ENCODE results near the gene EIF4B. TPM values are rescaled to one million over a fixed set of nuclear protein-coding genes. Genes with fewer than 3 reads are reported as not detected.
A peak's percentile ranks its signal among the peaks of the same experiment; 100 is the strongest.

The EIF4B gene
- total RNA-seq, 1 donor from 2014 or later = 833 TPM

DNA sequence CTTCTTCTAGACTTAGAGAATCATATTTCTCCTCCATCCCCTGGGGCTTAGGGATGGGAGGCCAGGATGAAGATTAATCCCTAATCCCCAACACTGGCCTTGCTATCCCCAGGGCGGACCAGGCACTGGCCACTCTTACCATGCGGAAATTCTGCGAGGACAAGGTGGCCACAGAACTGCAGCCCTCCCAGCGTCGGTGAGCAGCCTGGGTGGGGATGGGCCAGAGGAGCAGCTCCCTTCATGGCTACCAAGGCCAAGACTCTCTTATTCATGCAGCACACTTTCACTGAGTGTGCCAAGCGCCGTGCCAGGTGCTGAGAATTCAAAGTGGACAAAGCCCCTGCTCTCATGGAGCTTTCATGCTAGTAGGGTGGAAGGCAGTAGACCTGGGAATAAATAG, 50.6 kb downstream of the EIF4B start:
- DNase-seq (ENCODE audit: low spot score) = no peak

DNA sequence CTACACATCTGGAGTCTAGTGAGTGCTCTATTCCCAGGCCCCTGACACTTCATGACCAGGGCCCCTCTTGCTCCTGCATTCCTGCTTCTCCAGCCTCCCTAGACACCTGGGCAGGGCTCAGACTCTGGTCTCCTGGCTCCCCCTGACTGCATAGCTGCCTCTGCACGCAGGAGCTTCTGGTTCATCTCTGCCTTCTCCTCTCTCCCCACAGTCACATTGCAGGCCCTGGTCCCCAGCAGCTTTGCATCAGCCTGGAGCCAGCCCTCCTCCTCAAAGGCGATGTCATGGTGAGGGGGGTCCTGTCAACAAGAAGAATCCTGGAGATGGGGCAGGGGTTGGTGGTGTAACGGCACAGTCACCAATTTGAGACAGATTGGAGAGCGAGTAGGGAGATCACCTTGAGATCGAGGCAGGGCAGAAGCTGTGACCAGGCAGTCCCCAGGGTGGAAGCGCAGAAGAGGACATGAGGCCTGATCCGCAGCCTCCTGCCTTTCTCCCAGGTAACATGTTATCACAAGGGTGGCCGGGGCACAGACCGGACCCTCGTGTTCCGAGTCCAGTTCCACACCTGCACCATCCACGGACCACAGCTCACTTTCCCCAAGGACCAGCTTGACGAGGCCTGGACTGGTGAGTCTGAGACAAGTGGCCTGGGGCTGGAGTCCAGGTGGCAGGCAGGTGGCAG, 51.7 kb downstream of the EIF4B start:
- no peak for DNase-seq (ENCODE audit: low spot score)

DNA sequence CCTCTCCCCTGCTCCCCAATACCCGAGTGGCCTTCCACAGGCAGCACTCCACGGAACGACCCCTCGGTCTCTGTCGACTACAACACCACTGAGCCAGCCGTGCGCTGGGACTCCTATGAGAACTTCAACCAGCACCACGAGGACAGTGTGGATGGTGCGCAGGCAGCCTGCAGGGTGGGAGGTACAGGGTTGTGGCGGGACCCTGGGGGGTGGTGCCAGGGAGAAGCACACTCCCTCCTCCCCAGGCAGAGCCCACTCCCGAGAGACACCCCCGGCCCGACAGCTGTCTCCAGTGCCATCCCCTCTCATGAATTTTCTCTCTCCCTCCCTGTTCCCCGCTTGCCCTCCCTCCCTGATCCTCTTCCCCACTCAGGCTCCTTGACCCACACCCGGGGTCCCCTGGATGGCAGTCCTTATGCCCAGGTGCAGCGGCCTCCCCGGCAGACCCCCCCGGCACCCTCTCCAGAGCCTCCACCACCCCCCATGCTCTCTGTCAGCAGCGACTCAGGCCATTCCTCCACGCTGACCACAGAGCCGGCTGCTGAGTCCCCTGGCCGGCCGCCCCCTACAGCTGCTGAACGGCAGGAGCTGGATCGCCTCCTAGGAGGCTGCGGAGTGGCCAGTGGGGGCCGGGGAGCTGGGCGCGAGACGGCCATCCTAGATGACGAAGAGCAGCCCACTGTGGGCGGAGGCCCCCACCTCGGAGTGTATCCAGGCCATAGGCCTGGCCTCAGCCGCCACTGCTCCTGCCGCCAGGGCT, 52.6 kb downstream of the EIF4B start:
- DNase-seq (ENCODE audit: low spot score) = no peak

DNA sequence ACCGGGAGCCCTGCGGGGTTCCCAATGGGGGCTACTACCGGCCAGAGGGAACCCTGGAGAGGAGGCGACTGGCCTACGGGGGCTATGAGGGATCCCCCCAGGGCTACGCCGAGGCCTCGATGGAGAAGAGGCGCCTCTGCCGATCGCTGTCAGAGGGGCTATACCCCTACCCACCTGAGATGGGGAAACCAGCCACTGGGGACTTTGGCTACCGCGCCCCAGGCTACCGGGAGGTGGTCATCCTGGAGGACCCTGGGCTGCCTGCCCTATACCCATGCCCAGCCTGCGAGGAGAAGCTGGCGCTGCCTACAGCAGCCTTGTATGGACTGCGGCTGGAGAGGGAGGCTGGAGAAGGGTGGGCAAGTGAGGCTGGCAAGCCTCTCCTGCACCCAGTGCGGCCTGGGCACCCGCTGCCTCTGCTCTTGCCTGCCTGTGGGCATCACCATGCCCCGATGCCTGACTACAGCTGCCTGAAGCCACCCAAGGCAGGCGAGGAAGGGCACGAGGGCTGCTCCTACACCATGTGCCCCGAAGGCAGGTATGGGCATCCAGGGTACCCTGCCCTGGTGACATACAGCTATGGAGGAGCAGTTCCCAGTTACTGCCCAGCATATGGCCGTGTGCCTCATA, 53.3 kb downstream of the EIF4B start:
- DNase-seq (ENCODE audit: low spot score) = no peak

DNA sequence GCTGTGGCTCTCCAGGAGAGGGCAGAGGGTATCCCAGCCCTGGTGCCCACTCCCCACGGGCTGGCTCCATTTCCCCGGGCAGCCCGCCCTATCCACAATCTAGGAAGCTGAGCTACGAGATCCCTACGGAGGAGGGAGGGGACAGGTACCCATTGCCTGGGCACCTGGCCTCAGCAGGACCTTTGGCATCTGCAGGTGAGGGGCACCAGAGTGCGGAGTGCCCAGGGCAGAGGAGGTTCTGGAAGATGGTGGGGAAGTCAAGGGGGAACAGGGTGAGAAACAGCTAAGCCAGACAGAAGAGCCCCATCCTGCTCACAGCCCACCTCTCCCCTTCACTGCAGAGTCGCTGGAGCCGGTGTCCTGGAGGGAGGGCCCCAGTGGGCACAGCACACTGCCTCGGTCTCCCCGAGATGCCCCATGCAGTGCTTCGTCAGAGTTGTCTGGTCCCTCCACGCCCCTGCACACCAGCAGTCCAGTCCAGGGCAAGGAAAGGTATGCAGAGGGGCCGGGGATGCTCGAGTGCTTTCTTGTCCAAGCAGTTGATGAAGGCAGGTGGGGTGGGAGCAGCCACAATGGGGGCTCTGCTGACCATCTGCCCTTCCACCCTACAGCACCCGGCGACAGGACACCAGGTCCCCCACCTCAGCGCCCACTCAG, 53.9 kb downstream of the EIF4B start:
- no peak for DNase-seq (ENCODE audit: low spot score)

DNA sequence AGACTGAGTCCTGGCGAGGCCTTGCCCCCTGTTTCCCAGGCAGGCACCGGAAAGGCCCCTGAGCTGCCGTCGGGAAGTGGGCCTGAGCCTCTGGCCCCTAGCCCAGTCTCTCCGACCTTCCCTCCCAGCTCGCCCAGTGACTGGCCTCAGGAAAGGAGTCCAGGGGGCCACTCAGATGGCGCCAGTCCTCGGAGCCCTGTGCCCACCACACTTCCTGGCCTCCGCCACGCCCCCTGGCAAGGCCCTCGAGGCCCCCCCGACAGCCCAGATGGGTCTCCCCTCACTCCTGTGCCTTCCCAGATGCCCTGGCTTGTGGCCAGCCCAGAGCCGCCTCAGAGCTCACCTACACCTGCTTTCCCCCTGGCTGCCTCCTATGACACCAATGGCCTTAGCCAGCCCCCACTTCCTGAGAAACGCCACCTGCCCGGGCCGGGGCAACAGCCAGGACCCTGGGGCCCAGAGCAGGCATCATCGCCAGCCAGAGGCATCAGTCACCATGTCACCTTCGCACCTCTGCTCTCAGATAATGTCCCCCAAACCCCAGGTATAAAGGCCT, 54.5 kb downstream of the EIF4B start:
- DNase-seq (ENCODE audit: low spot score) = no peak

DNA sequence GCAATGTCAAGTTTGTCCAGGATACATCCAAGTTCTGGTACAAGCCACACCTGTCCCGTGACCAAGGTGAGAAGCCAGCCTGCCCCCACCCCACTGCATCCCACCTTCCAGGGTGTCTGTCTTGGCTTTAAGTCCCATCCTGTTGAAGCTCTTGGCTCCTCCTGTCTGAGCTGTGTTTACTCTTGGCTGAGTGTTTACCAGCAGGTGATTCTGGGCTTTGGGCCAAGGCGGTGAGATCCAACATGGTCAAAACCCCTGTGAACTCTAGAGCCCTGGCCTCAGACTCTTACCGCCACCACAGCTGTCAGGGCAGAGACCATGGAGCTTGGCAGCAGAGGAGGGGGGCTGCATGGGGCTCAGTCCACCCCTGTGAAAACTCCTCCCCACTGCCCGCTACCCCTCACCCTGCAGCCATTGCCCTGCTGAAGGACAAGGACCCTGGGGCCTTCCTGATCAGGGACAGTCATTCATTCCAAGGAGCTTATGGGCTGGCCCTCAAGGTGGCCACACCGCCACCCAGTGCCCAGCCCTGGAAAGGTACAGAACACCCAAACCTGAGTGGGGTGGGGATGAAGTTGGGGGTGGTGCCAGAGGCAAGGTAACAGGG, 55.3 kb downstream of the EIF4B start:
- no peak for DNase-seq (ENCODE audit: low spot score)

DNA sequence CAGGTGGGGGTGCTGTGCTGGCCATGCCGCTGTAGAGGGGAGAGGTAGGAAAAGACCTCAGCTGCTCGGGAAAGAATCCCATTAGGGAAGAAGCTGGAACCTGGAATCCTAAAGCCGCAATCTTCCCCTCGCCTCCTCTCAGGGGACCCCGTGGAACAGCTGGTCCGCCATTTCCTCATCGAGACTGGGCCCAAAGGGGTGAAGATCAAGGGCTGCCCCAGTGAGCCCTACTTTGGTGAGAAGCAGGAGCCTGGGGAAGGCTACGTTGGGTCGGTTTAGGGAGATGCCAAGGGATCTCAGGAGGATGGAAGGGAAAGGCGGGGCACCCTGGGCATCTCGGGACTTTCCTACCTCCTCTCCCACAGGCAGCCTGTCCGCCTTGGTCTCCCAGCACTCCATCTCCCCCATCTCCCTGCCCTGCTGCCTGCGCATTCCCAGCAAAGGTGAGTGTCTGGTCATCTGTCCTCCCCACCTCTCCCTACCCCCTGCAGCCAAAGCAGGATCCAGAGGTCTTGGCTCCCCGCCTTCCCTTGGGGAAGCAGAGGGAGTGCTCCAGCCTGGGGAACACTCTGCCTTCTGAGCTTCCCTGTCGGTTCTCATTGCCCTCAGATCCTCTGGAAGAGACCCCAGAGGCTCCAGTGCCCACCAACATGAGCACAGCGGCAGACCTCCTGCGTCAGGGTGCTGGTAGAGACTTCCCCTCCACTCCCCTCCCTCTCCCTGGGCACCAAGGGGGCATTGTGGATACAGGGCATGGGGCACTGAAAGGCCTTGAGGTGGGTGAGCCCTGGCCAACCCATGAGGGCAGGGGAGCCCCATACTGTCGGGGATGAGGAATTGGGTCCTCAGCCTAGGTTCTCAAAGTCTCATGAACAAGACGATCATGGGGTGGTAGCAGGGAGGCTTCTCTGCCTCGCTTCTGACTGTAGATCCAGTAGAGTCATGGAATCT, 56.0 kb downstream of the EIF4B start:
- DNase-seq (ENCODE audit: low spot score) = no peak

DNA sequence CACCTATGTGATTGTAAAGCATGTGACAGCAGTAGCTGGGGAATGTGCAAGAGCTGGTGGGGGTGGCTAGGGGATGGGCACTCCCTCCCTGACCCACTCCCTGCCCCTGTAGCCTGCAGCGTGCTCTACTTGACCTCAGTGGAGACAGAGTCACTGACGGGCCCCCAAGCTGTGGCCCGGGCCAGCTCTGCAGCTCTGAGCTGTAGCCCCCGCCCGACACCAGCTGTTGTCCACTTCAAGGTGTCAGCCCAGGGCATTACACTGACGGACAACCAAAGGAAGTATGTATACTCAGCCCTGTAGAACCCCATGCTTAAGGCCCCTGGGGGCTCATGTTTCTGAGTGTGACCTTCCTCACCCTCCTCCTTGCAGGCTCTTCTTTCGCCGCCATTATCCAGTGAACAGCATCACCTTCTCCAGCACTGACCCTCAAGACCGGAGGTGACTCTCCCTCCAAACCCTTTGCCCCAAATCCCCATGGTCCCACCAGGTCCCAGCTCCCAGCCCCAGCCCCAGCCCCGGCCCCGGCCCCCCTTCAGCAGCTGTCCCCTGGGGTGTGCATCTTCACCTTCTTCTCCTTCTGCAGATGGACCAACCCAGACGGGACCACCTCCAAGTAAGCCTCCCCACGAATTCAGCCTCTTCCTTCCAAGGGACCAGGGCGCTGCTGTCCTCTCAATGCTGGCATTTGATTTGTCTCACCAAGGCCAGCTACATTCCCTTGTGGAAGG, 56.9 kb downstream of the EIF4B start:
- DNase-seq (ENCODE audit: low spot score) = no peak

DNA sequence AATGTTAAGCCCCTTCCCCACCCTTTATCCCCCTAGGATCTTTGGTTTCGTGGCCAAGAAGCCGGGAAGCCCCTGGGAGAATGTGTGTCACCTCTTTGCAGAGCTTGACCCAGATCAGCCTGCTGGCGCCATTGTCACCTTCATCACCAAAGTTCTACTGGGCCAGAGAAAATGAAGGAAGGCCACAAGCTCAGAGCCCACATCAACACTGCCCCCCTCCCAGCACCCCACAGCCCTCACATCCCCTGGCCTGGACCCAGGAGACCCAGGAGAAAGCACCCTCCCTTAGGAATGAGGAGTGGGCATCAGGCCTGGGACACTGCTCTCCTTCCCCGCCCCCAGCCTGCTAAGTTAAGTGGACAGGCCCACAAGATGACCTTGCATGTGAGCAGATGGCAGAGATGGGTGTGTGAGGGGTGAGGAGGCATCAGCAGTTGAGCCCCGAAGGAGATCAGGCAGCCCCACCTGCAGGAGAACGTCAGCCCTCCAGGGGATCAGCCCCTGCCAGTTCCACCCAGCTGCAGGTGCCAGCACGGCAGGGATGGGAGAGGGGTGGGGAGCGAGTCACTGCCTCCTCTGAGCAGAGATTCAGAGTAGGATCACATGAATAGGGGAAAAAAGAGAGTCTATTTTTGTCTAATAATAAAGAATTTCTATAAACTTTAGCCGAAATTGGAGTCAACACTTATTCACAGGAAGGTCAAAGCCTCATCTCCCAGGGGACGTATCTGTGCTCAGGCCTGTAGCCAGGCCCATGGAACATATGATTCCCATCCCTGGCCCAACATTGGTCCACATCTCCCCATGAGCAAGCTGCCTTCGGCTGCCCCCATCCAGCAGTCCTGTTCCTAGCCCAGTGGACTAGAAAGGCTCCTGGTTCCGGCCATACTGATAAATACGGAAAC, 57.7 kb downstream of the EIF4B start:
- no peak for DNase-seq (ENCODE audit: low spot score)

DNA sequence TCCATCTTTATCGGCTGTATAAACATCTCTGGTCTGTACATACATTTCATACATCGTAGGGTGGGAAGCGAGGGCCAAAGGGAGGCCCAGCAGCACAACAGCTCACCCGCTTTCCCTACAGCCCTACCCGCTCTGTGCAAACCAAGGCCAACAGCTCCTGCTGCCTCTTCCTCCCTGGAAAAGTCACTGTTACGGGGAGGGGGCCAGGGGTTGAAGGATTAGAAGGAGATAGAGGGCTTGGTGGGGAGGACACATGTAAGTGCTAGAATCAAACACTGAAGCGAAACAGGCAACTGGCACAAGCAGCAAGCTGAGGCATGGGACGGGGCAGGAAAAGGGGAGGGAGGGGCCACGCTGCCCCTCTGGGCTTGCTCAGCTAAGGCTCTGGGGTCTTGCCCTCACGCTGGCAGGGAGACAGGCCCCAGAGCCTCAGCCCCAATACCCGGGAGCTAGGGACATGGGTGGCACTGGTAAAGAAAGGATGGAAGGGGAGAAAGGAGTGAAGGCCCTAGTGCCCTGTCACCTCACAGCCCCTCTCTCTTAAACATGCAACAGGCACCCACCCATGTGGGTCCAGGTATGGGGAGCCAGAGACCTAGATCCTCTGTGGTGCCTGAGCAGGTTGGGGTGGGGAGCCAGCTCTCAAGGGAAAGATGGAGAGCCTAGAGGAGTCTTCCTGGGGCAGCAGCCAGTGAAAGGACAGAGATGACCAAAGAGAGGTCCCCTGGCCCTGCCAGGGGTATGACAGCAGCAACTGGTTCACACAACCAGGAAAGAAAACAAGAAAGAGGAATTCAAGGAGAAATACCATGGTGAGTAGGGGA, 58.6 kb downstream of the EIF4B start:
- DNase-seq (ENCODE audit: low spot score) = no peak

DNA sequence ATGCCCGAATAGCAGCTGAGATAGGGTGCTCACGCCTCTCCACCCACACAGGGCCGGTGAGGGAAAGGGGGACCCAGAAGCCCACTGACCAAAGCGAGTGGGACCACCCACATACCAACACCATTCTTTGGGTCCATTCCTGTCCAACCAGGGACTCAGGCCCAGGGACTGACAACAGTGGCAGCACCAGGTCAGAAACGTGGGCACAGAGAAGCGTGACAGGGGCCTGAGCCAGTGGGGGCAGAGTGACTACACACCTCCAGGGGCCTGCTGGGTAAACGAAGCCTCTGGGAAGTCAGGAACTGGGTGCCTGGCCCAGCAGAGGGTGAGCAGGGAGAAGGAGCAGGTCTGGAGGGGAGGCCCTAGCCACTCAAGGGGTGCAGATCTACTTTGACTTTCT, 59.2 kb downstream of the EIF4B start:
- no peak for DNase-seq (ENCODE audit: low spot score)

DNA sequence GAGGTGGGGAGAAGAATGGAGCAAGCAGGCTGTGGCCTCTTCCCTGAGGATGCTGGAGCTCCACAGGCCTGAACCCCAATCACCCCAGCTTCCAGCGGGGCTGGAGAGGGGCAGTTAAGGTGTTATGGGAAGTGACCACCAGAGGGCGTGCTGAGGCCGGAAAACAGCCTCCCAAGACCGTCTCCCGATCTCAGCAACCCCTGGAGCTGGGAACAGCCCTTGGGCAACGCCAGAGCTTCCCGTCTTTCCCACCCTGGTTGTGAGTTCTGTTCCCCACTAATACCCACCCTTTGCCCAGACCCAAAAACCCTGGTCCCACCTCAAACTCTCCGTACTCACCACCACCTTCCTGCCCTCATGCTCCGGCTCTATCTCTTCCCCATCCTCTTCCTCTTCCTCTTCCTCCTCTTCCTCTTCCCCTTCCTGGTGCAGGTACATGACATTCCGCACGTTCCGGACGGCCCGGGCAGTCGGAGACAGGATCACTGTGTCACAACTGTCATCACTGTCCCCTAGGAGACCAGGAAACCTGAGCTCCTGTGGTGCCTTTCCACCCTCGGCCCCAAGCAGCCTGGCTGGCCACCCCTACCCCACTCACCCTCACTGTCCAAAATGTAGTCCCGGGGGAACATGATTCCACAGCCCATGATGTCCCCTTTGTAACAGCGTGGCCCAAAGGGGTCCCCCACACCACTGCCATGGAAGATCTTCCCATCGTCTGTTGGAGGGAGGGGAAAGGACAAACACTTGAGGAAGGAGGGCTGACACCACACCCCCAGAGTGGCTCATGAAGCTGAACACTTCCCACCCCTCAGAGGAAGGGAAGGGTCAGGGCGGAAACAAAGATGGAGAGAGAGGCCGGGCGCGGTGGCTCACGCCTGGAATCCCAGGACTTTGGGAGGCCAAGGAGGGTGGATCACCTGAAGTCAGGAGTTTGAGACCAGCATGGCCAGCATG, 60.0 kb downstream of the EIF4B start:
- peak; percentile 81 for DNase-seq (ENCODE audit: low spot score)

DNA sequence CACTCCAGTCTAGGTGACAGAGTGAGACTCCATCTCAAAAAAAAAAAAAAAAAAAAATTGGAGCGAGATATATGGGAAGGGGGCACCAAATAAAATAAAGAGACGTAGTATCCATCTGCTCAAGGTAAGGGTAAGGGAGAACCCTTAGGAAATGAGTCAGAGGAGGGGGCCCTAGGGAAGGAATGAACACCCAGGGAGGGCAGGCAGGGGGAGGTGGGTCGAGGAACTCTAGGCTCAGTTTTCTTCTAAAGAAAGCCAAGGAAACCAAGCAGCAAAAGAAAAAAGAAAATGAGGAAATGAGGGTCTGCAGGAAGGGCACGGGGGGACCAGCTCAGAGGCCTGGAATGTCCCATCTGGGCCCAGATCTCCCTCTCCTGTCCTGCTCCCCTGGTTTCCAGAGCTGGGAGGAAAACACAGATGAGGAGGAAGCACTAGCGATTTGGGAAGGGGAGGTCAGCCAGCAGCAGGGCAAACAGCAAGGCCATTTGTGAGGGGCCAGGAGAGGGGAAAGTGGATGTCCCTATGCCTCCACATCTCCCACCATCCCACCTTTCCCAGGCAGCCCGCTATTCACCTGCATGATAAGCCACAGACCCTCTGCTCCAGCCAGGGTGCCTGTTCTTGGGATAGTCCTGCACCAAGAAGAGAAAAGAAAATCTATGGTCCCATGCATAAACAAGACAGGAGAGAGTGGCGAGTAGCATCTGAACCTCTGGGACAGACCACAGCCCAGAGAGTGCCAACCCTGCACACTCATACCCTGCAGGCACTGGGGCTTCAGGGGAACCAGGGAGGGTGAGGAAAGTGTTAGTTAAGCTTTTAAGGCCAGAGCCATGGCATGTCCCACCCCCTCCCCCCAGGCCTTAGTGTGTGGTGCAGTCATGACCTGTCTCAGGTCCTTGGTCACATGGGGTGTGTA, 61.1 kb downstream of the EIF4B start:
- no peak for DNase-seq (ENCODE audit: low spot score)

DNA sequence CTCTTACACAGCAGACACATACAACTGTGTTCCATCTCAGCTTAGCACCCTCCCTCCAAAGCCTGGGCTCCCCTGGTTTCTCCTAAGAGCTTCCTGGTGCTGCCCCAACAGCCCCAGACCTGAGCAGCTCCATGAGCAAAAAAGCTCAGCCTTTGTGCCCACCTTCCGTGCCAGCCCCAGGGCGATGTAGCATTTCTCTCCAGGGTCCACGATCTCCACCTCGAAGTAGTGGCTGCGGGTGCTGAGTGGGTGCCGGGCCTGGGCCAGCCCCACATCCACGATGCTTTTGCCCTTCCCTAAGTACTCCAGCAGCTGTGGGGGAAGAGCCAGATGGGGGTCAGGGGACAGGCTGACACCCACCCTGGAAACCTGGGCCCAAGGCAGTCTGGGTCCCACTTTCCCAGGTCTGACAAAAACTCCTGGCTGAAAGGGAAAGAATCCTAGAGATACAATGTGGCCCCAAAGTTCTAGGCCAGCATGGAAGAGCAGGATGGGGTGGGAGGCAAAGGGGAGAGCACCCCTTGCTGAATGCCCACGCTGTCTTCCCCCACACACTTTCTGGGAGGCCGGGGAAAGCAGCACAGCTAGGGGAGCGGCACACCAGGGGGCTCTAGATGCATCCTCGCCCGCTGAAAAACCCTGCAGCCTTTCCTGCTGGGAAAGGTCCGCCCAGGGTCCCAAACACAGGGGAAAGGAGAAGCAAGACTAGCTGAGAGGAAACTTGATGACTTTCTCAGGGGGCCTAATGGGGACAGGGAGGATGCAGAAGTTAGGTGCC, 61.9 kb downstream of the EIF4B start:
- DNase-seq (ENCODE audit: low spot score) = no peak

Measured in umbilical cord (tissue), 2 donors.